CD1c-positive myeloid dendritic cell (primary cell): ENCODE results near the gene CRYAA.

ENCODE experiments used
- DNase-seq: peaks from one replicate; pipeline ENCODE4 v3.0.0-alpha.2; 2016; ENCODE audit errors: extremely low spot score

Gene CRYAA

DNA sequence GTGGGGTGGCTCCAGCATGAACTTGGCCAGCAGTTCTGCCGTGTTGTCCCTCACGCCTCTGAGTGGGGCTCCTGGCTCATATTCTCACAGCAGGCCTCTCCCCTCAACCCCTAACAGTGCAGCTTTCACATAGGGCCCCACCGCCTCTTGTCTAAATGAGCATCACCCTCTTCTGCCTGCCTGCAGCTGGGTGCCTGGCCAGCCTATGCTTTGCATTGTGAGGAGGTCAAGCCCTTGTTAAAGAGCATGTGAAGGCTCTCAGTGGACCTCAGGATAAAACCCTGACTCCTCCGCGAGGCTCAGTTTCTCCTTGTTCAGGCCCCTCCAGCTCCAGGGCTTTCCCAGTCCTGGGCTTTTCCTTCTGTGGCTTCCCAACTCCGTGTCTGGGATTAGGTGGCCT lies 34.8 kb downstream of the CRYAA start:
- DNase-seq = no peak

DNA sequence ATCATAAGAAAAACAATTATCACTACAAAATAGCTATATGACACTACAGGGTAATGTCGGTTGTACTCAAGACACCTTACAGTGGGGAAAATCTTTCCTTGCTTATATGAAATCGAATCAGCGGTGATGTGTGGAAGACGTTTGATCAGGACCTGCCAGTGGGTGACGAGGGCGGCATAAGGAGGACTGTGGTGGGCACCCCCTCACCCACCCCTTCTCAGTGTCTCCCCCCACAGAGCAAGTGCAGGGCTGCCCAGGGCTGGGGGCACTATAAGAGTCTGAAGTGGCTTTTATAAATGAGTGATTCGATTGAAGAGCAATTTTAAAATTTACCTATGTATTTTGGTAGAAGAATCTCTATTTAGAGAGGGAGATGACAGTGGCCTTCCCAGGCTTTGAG lies 35.8 kb downstream of the CRYAA start:
- DNase-seq = no peak

DNA sequence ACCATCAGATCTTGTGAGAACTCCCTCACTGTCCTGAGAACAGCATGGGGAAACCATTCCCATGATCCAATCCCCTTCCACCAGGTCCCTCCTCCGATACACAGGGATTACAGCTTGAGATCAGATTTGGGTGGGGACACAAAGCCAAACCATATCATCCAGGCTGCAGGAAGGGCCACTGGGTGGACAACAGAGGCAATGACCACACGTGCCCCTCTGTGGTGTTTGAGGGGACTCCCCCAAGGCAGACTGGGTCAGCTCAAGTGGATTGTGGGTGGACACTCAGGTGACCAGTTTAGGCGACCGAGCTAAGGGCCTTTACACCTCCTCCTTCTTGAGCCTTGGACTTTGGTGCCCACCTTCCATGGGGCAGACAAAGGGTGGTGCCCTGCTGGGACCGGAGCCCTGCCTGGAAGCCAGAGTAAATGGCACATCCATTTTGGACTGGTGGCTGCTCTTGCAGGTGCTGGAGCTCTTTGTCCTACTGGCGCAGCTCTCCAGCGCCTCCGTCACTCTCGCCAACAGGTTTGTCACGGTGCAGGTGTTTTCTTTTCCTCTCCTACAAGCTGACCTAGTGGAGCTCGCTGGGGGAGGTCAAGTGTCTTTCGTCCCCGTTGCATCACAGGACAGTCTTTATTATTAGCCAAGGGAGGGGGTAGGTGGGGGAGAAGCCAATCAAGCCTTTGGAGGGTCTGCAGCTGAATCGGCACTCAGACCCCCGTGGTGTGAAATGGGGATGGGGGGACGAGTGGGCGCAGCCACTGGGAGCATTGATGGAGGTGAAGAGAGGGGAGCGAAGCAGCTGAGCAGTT lies 37.6 kb downstream of the CRYAA start:
- DNase-seq = no peak

DNA sequence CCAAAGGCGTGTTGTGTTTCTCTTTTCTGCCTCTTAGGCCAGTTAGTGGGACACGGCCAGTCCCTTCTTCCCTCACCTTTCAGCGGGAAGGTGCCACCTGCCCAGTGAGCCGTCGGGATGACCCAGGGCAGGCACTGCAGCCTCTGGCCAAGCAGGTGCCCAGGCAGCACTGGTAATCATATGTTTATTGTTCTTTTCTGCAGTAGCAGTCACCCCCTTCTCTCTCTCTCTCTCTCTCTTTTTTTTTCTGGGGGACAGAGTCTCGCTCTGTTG lies 38.2 kb downstream of the CRYAA start:
- DNase-seq = no peak

DNA sequence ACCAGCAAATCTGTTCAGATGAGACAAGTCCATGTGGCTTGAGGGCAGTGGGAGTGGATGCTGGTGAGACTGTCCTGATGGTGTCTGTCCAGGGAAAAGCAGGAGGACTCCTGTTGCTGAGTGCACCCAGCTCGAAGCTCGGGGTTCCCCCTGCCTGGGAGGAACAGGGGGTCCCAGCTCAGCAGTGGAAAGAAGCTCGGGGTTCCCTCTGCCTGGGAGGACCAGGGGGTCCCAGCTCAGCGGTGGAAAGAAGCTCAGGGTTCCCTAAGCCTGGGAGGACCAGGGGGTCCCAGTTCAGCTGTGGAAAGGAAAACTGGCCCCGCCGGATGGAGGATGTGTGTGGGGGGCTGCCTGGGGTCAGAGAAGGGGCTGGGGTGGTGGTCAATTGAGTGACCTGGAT lies 39.1 kb downstream of the CRYAA start:
- DNase-seq = no peak

DNA sequence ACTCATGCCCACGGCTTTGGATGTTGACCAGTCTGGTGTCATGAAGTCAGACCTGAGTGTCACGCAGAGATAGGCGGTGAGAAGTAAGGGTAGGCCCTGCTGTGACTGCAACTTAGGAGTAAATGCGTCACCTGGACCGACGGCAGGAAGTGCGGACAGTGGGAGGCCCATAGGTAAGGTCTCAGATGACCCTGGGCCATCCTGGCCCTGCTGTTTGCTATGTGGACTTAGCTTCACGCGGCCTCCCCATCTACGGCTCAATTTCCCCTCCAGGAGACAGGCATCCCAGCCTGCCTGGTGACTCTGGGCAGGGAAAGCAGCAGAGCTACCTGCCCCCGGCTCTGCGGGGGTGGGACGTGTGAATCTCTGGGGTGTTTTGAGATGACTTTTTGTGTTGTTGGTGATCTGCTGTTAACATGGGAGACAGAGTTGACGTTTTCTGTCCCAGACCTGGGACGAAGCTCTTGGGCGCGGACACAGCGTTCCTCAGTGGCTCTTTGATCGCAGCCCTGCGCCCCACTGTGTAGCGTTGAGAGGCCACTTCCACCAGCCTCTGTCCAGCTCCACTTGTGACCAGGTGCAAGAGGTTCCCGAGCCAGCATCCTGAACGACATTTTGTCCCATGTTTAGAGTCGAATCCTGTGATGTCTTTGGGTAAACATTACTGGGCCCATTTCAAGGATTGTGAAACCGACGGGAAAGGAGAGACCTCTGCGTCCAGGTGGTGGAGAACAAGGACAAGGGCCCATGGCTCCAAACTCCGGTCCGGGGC lies 39.9 kb downstream of the CRYAA start:
- no peak for DNase-seq

DNA sequence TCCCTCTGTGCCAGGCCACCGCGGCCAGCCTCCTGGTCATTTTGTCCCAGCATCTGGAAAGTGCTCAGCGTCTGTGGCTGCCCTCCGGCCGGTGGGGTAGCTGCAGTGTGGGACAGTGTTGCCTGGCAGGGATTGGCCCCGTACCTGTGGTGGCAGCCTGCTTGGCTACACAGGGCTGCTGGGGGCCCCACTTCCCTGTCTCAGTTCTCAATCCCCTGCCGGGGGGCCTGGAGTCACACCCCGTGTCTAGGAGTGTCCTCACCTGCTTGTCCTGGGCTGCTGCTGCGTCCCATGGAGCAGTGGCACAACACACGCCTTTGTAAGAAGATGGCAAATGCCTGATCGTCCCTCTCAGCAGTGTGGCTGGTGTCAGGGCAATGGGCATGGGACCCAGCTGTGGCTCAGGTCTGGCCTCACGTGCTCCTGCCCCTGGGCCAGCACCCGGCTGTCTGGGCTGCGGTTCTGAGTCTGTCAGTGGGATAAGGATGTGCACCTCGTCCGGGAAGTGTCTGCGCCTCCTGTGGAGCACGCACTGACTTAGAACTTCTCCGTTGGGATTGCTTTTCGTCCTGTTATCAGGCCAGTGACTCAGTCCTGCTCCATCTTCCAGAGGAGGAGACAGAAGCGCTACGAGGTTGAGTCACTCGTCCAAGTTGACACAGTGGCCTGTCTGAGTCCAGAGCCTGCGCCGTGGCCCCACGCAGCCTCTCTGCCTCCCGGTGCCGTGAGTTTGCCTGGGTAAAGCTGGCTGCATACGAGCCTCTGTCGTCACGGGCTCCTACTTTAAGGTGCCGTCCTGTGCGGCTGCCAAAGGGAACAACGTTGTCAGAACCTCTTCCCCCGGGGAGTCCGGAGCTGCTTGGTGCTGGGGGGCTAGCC lies 41.0 kb downstream of the CRYAA start:
- DNase-seq = no peak

DNA sequence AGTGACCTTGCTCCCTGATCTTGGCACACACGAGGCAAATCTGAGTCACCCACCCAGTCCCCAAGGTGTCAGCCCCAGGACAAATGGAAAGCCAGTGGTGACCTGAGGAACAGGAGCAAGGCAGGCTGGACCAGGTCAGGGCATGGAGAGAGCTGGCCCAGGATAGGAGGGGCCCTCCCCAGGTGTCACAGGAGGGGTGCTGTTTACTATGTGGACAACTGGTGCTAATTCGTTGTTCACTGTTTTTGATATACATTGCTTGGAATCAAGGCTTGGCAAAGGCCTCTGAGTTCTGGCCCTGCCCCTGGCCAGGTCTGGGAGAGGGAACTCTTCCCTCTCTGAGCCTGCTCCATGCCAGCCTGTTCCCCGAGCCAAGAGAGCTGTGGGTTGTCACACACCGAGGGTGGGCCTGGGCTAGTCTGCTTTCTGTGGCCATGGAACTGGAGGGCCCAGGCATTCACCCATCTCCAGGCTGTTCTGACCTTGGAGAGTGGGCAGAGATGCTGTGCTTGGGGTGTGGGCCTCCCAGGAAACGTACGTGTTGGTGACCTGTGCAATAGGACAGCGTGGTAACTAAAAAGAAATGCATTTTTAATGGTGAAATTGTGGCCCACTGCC lies 41.8 kb downstream of the CRYAA start:
- no peak for DNase-seq

DNA sequence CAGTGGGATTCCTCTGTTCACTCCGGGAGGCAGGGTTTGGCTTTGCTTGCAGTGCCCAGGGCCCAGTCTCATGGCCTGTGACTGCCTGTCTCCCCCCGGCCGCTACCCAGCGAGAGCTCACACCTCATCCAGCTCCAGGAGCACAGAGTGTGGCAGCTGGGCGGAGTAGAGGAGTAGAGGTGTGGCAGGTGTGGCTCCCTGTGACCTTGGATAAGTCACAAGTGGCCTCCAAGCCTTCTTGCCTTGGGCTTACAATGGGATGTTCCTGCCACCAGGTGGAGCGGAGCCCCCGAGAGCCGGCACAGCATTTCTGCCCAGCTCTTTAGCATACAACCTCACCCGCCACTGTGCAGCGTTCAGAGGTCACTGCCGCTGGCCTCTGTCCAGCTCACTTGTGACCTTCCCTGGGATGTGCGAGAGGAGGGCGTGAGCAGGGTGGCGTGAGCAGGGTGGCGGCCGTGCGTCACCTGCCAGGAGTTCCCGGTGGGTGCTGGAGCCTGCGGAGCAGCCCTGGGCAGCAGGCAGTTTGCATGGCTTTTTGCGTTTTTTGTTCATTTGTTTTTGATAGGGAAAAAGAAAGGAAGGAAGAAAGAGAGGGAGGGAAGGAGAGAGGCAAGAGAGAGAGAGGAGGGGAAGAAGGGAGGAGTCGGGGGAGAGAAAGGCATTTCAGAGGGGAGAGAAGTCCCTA lies 42.4 kb downstream of the CRYAA start:
- DNase-seq = no peak

DNA sequence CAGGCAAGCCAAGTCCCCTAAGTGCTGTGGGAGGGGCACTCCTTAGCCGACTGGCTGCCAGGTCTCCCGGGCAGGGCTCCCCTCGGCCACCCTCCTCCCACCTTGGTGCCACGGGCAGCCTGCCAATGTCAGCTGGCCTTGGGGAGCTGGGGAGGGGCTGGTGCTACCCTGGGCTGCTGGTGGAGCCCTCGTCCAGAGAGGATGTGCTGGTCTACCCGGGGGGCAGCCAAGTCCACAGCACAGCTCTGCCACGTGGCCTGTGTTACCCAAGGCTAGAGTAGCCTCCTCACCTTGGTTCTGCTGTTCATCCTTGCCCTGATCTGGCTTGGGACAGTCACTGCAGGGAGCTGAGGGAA lies 42.9 kb downstream of the CRYAA start:
- no peak for DNase-seq
